H54 (cell line): ENCODE data around the gene GOLM1.

Experiments used
- DNase-seq: peaks from one replicate; pipeline ENCODE4 v3.0.0; 2011; ENCODE audit warnings: low spot score, mixed read lengths; ENCODE audit not compliant: insufficient read length
- FAIRE-seq: peaks from 3 replicates; lab custom pipeline; 2011; peaks lifted over from hg19 to GRCh38; lab: Jason Lieb, UNC
- POLR2A ChIP-seq: IDR thresholded peaks from 2 replicates; pipeline ENCODE4 v1.6.1; 2011; ENCODE audit warnings: low read depth, mild to moderate bottlenecking, low read length

Gene GOLM1

GRCh38 chr9:86047361-86047760 is 52.0 kb downstream of the GOLM1 start:
- no peak for TF ChIP-seq POLR2A
- DNase-seq, result no peak
- FAIRE-seq, result no peak

- FAIRE-seq (no peak), DNase-seq (no peak)
- no peak for TF ChIP-seq POLR2A
These were observed 52.4 kb downstream of the GOLM1 start for GRCh38 chr9:86046930-86047341.

GRCh38 chr9:86046071-86046636 is 53.2 kb downstream of the GOLM1 start:
- no peak for TF ChIP-seq POLR2A
- FAIRE-seq (no peak), DNase-seq (no peak)

- DNase-seq (no peak), FAIRE-seq (no peak)
These were observed 53.7 kb downstream of the GOLM1 start for GRCh38 chr9:86045654-86046053.

GRCh38 chr9:86043999-86044398 is 55.4 kb downstream of the GOLM1 start:
- DNase-seq (no peak), FAIRE-seq (no peak)
- TF ChIP-seq POLR2A, result no peak

More at GRCh38 chr9:86045654-86046053, 53.7 kb downstream of the GOLM1 start:
- no peak for TF ChIP-seq POLR2A

GRCh38 chr9:86043586-86043985 is 55.8 kb downstream of the GOLM1 start:
- FAIRE-seq (no peak), DNase-seq (no peak)
- TF ChIP-seq POLR2A, result no peak

GRCh38 chr9:86042199-86042978 is 57.0 kb downstream of the GOLM1 start:
- no peak for DNase-seq
- no peak for TF ChIP-seq POLR2A
- no peak for FAIRE-seq

GRCh38 chr9:86041311-86041741 is 58.0 kb downstream of the GOLM1 start:
- TF ChIP-seq POLR2A, result no peak
- DNase-seq, result no peak
- FAIRE-seq, result no peak

GRCh38 chr9:86040861-86041155 is 58.5 kb downstream of the GOLM1 start:
- DNase-seq, result no peak
- FAIRE-seq, result no peak
- TF ChIP-seq POLR2A, result no peak

- FAIRE-seq (no peak), DNase-seq (no peak)
- no peak for TF ChIP-seq POLR2A
These were observed 59.1 kb downstream of the GOLM1 start for GRCh38 chr9:86039991-86040860.

GRCh38 chr9:86036555-86036954 is 62.8 kb downstream of the GOLM1 start:
- DNase-seq (no peak), FAIRE-seq (no peak)
- no peak for TF ChIP-seq POLR2A

GRCh38 chr9:86035827-86036440 is 63.4 kb downstream of the GOLM1 start:
- TF ChIP-seq POLR2A, result no peak
- DNase-seq, result no peak
- FAIRE-seq, result no peak

- DNase-seq, result peak; percentile 54
- peak; percentile 43 for FAIRE-seq
These were observed 64.3 kb downstream of the GOLM1 start for GRCh38 chr9:86034863-86035734.

GRCh38 chr9:86027767-86028166 is 71.6 kb downstream of the GOLM1 start:
- FAIRE-seq (no peak), DNase-seq (no peak)
- TF ChIP-seq POLR2A, result no peak

More at GRCh38 chr9:86034863-86035734, 64.3 kb downstream of the GOLM1 start:
- TF ChIP-seq POLR2A, result no peak
